HUES6 (cell line): ENCODE data around the gene PJA1.

Experiments
- H3K27ac ChIP-seq: 2 replicates; pipeline ENCODE4 v1.7.0; 2013; ENCODE audit warnings: low read depth, mild to moderate bottlenecking, low read length, inconsistent platforms
- H3K27me3 ChIP-seq: 2 replicates; pipeline ENCODE4 v1.6.1; 2013; ENCODE audit warnings: low read length; ENCODE audit not compliant: control insufficient read depth, insufficient read depth
- H3K36me3 ChIP-seq: 2 replicates; pipeline ENCODE4 v1.6.1; 2013; ENCODE audit warnings: low read length; ENCODE audit not compliant: control insufficient read depth, insufficient read depth
- H3K4me1 ChIP-seq: 2 replicates; pipeline ENCODE4 v1.6.1; 2013; ENCODE audit warnings: low read length; ENCODE audit not compliant: control insufficient read depth, insufficient read depth
- H3K4me3 ChIP-seq: 2 replicates; pipeline ENCODE4 v1.5.1; 2013; ENCODE audit warnings: low read depth, low read length
- H3K9ac ChIP-seq: one replicate; pipeline ENCODE4 v1.6.1; 2013; ENCODE audit warnings: mild to moderate bottlenecking, low read length
- H3K9me3 ChIP-seq: 2 replicates; pipeline ENCODE4 v1.6.1; 2013; ENCODE audit warnings: low read depth, low read length; ENCODE audit not compliant: control insufficient read depth, insufficient read depth

Gene PJA1

GRCh38 chrX:69153060-69153730, 12.1 kb downstream of the PJA1 start:
- H3K36me3 ChIP-seq: no peaks in the 10 kb centered on the region
- no peak overlapping the region for H3K4me3 ChIP-seq
- peak overlapping the region; percentile 30 for H3K9ac ChIP-seq
- 0 out of 2 replicates have a peak overlapping the region, but pooled peaks have one; percentile 50 for H3K27ac ChIP-seq
- H3K9me3 ChIP-seq: no peaks in the 10 kb centered on the region
- H3K27me3 ChIP-seq: no peaks in the 10 kb centered on the region
- H3K4me1 ChIP-seq: peaks cover 73% of the 10 kb centered on the region

- H3K4me3 ChIP-seq: no peak overlapping the region
- no peak overlapping the region for H3K27ac ChIP-seq
- no peaks in the 10 kb centered on the region for H3K9me3 ChIP-seq
- H3K4me1 ChIP-seq: peaks cover 72% of the 10 kb centered on the region
- no peak overlapping the region for H3K9ac ChIP-seq
- H3K36me3 ChIP-seq: no peaks in the 10 kb centered on the region
- no peaks in the 10 kb centered on the region for H3K27me3 ChIP-seq
Measured at GRCh38 chrX:69152417-69152841, 12.8 kb downstream of the PJA1 start.

- Histone ChIP-seq H3K9me3 (no peaks in the 10 kb centered on the region), H3K27me3 (no peaks in the 10 kb centered on the region), H3K9ac (no peak overlapping the region), H3K36me3 (no peaks in the 10 kb centered on the region), H3K4me3 (no peak overlapping the region), H3K4me1 (peaks cover 72% of the 10 kb centered on the region), H3K27ac (no peak overlapping the region)
Measured at GRCh38 chrX:69151866-69152284, 13.4 kb downstream of the PJA1 start.

GRCh38 chrX:69150281-69150960, 14.8 kb downstream of the PJA1 start:
- Histone ChIP-seq H3K27ac (peak overlapping the region; percentile 95), H3K9ac (peak overlapping the region; percentile 93), H3K9me3 (no peaks in the 10 kb centered on the region), H3K4me3 (peak overlapping the region; percentile 63), H3K4me1 (peaks cover 61% of the 10 kb centered on the region), H3K36me3 (no peaks in the 10 kb centered on the region), H3K27me3 (no peaks in the 10 kb centered on the region)

- Histone ChIP-seq H3K4me1 (peaks cover 61% of the 10 kb centered on the region), H3K9ac (peak overlapping the region; percentile 93), H3K9me3 (no peaks in the 10 kb centered on the region), H3K4me3 (peak overlapping the region; percentile 63), H3K36me3 (no peaks in the 10 kb centered on the region), H3K27ac (peak overlapping the region; percentile 98), H3K27me3 (no peaks in the 10 kb centered on the region)
Measured at GRCh38 chrX:69149466-69150280, 15.6 kb downstream of the PJA1 start.

- Histone ChIP-seq H3K27me3 (no peaks in the 10 kb centered on the region; the same call in 1 of the 2 replicates), H3K4me1 (peaks cover 61% of the 10 kb centered on the region), H3K36me3 (no peaks in the 10 kb centered on the region), H3K4me3 (no peak overlapping the region), H3K9me3 (no peaks in the 10 kb centered on the region), H3K9ac (peak overlapping the region; percentile 85), H3K27ac (peak overlapping the region; percentile 98; the same call in 1 of the 2 replicates)
Measured at GRCh38 chrX:69148946-69149345, 16.3 kb downstream of the PJA1 start.

GRCh38 chrX:69146739-69147138, 18.5 kb downstream of the PJA1 start:
- Histone ChIP-seq H3K27ac (no peak overlapping the region), H3K9me3 (no peaks in the 10 kb centered on the region), H3K4me3 (no peak overlapping the region)

GRCh38 chrX:69145714-69146113, 19.5 kb downstream of the PJA1 start:
- H3K27ac ChIP-seq: no peak overlapping the region
- H3K36me3 ChIP-seq: no peaks in the 10 kb centered on the region
- no peak overlapping the region for H3K4me3 ChIP-seq
- no peaks in the 10 kb centered on the region; the same call in 1 of the 2 replicates for H3K27me3 ChIP-seq
- H3K9ac ChIP-seq: no peak overlapping the region
- no peaks in the 10 kb centered on the region for H3K9me3 ChIP-seq
- peaks cover 52% of the 10 kb centered on the region for H3K4me1 ChIP-seq

More at GRCh38 chrX:69146739-69147138, 18.5 kb downstream of the PJA1 start:
- Histone ChIP-seq H3K36me3 (no peaks in the 10 kb centered on the region), H3K27me3 (no peaks in the 10 kb centered on the region; the same call in 1 of the 2 replicates), H3K4me1 (peaks cover 62% of the 10 kb centered on the region), H3K9ac (no peak overlapping the region)

- Histone ChIP-seq H3K9ac (no peak overlapping the region), H3K27me3 (no peaks in the 10 kb centered on the region; the same call in 1 of the 2 replicates), H3K4me3 (no peak overlapping the region)
Measured at GRCh38 chrX:69144838-69145680, 20.2 kb downstream of the PJA1 start.

GRCh38 chrX:69143530-69143929, 21.7 kb downstream of the PJA1 start:
- Histone ChIP-seq H3K4me1 (peaks cover 47% of the 10 kb centered on the region), H3K4me3 (no peak overlapping the region), H3K27me3 (no peaks in the 10 kb centered on the region; the same call in 1 of the 2 replicates), H3K27ac (no peak overlapping the region), H3K9ac (no peak overlapping the region), H3K36me3 (no peaks in the 10 kb centered on the region), H3K9me3 (no peaks in the 10 kb centered on the region)

More at GRCh38 chrX:69144838-69145680, 20.2 kb downstream of the PJA1 start:
- no peaks in the 10 kb centered on the region for H3K36me3 ChIP-seq
- peaks cover 46% of the 10 kb centered on the region for H3K4me1 ChIP-seq
- H3K9me3 ChIP-seq: no peaks in the 10 kb centered on the region
- H3K27ac ChIP-seq: no peak overlapping the region
